Caco-2 (cell line): ENCODE results near the gene ZIC2. TPM values are rescaled to one million over a fixed set of nuclear protein-coding genes. Genes with fewer than 3 reads are reported as not detected.

Experiments
- BruUV-seq: library from RNA; stranded (reverse); fragments of 400-500 nt; replicated peaks from 2 replicates; lab custom pipeline; 2021; lab: Mats Ljungman, UMichigan
- CTCF ChIA-PET: fragments of 300-600 bp; sonication (Branson Sonifier 250); formaldehyde crosslinking; loops from one replicate; lab custom pipeline; 2022; ENCODE audit warnings: antibody characterized with exemption; lab: Charles Lee
- POLR2A ChIA-PET: fragments of 300-600 bp; sonication (Branson Sonifier 250); formaldehyde crosslinking; loops from one replicate; lab custom pipeline; 2022; ENCODE audit warnings: antibody characterized with exemption; lab: Charles Lee
- DNase-seq, 2 experiments: peaks; one replicate each; pipeline versions ENCODE4 v3.0.0 to v3.0.0-alpha.2; 2020 to 2022
- H3K27me3 ChIP-seq: replicated peaks from 2 replicates; pipeline ENCODE4 v1.6.0; 2011; ENCODE audit warnings: low read length; ENCODE audit not compliant: control insufficient read depth, insufficient read depth
- H3K36me3 ChIP-seq: 2 replicates; pipeline ENCODE4 v1.5.1; 2011; ENCODE audit warnings: low read length; ENCODE audit not compliant: control insufficient read depth, insufficient read depth
- H3K4me1 ChIP-seq: fragments of 250-450 bp; sonication (Bioruptor Pico); 2 replicates; pipeline ENCODE4 v1.5.1; 2020; ENCODE audit warnings: mild to moderate bottlenecking
- H3K4me3 ChIP-seq: 2 replicates; pipeline ENCODE4 v1.5.1; 2011; ENCODE audit warnings: low read depth, mild to moderate bottlenecking, control low read depth, low read length
- H3K9me3 ChIP-seq: fragments of 250-450 bp; sonication (Bioruptor Pico); 2 replicates; pipeline ENCODE4 v1.5.1; 2020; ENCODE audit warnings: mild to moderate bottlenecking, moderate library complexity
- H3K27ac Mint-ChIP-seq: one replicate; pipeline ENCODE4 v1.8.0; 2022; ENCODE audit warnings: mixed read lengths; ENCODE audit not compliant: unreplicated experiment
- H3K27me3 Mint-ChIP-seq: one replicate; pipeline ENCODE4 v1.8.0; 2022; ENCODE audit warnings: mixed read lengths; ENCODE audit not compliant: insufficient read depth, unreplicated experiment
- H3K36me3 Mint-ChIP-seq: one replicate; pipeline ENCODE4 v1.8.0; 2022; ENCODE audit warnings: mild to moderate bottlenecking, mixed read lengths; ENCODE audit not compliant: insufficient read depth, unreplicated experiment
- H3K4me1 Mint-ChIP-seq: one replicate; pipeline ENCODE4 v1.8.0; 2022; ENCODE audit warnings: low read depth, mixed read lengths; ENCODE audit not compliant: unreplicated experiment
- H3K4me3 Mint-ChIP-seq: one replicate; pipeline ENCODE4 v1.8.0; 2022; ENCODE audit warnings: mild to moderate bottlenecking, moderate library complexity, mixed read lengths; ENCODE audit not compliant: unreplicated experiment
- H3K9me3 Mint-ChIP-seq: one replicate; pipeline ENCODE4 v1.8.0; 2022; ENCODE audit warnings: mixed read lengths; ENCODE audit not compliant: unreplicated experiment
- intact Hi-C: fragments of 100-400 bp; cut with micrococcal nuclease; formaldehyde crosslinking; loops from one replicate; pipeline ENCODE4 v1.10.0; 2022; ENCODE audit not compliant: unreplicated experiment
- total RNA-seq: library from RNA; stranded (reverse); gene quantifications from 2 replicates; pipeline ENCODE4 v1.2.3, GENCODE V29; 2022
- TF ChIP-seq, protein P1 (sequence below), 2 experiments: fragments of 200-600 bp in 1 of 2; IDR thresholded peaks; 1 replicate in 1 of 2; 2 replicates in 1 of 2; pipeline versions ENCODE4 v1.5.1 to v1.8.0; 2011 to 2022; ENCODE audit warnings: antibody characterized with exemption in 1 of 2, control low read depth in 1 of 2, inconsistent platforms in 1 of 2, low read depth in 1 of 2, low read length in 1 of 2, mild to moderate bottlenecking in 1 of 2, moderate library complexity in 1 of 2; ENCODE audit not compliant: insufficient read depth in 1 of 2, severe bottlenecking in 1 of 2, unreplicated experiment in 1 of 2

Gene ZIC2
- total RNA-seq, 1 experiment from 2014 or later, result 1.3 TPM

DNA sequence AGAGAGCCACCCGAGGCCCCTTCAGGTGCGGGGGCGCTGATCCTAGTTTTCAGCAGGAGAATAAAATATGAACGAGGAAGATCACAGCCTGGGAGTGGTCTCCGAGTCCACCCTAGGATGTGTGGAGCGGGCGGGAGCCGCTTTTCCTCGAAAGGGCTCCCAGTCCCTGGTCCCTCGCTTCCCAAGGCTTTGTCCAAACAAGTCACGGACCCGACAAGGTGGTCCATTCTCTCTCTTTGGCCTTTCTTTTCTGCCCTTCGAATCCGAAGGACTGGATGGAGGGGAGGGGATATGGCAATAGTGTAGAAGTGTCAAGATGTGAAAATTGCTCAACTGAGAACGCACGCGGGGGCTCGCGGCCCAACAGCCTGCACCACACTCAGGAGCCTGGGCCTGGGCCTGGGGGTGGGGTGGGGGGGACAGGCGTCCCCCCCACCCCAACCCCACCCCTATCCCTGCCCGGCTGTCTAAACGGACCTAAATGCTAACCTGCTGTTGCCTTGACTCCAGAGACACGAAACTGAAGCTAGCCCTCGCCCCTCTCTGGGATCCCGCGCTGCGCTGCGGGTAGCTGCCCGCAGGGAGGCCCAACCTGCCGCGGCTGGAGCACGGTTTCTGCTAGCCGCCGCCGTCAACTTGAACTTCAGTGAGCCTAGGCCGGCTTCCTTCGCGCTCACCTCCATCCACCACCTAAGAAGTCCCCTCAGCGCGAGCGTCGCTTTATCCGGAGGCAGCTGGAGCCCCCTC, 7.1 kb downstream of the ZIC2 start:
- intact Hi-C loops, result no loop called here

DNA sequence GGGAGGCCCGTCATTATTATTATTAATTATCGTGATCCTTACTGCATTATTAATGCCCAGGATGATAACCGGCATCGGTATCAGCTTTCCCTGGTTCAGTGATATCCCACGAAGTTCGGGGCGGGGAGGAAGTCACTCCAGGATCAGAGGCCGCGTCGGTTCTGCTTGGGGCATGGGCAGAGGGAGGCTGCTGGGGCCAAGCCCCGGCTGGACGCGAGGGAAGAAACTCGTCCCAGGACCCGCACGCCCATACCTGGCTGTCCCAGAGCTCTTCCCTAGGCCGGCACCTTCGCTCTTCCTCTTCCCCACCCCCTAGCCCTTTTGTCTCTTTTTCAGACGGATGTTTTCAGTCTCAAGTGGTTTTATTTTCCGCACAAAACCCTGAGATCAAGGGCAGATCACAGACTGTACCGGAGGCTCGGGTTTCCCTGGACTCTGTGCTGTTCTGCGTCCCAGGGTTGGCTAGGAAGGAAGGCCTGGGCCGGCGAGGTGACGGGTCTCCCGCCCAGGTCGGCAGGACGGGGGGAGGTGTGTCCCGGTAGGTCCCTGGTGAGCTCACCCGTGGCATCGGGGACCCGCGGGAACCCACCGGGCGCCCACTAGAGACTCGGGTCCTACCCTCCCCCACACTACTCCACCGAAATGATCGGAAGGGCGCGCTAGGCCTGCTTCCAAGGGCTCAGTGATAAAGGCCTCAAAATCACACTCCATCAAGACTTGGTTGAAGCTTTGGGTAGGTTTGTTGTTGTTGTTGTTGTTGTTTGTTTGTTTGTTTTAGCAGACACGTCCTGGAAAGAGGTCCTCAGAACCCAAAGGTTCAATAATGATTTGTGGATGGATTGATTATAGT, 7.9 kb downstream of the ZIC2 start:
- TF ChIP-seq, protein P1, sequence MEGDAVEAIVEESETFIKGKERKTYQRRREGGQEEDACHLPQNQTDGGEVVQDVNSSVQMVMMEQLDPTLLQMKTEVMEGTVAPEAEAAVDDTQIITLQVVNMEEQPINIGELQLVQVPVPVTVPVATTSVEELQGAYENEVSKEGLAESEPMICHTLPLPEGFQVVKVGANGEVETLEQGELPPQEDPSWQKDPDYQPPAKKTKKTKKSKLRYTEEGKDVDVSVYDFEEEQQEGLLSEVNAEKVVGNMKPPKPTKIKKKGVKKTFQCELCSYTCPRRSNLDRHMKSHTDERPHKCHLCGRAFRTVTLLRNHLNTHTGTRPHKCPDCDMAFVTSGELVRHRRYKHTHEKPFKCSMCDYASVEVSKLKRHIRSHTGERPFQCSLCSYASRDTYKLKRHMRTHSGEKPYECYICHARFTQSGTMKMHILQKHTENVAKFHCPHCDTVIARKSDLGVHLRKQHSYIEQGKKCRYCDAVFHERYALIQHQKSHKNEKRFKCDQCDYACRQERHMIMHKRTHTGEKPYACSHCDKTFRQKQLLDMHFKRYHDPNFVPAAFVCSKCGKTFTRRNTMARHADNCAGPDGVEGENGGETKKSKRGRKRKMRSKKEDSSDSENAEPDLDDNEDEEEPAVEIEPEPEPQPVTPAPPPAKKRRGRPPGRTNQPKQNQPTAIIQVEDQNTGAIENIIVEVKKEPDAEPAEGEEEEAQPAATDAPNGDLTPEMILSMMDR (IDR thresholded peaks at IDR 0.05; ENCODE audit: insufficient read depth in 1 of 2, low read depth in 1 of 2, low read length in 1 of 2, severe bottlenecking in 1 of 2, unreplicated experiment in 1 of 2), result no peak
- Mint-ChIP-seq H3K27ac (no peak overlapping the region), H3K4me1 (peaks cover 3% of the 10 kb centered on the region), H3K4me3 (no peak overlapping the region), H3K27me3 (peaks cover 25% of the 10 kb centered on the region), H3K36me3 (no peaks in the 10 kb centered on the region), H3K9me3 (no peaks in the 10 kb centered on the region)
- no TSS peak for BruUV-seq
- no peaks in the 10 kb centered on the region for H3K36me3 ChIP-seq
- POLR2A ChIA-PET, result interaction anchor here (0.6 kb wide), 1 partner anchor 8 kb away, joined by 3 read pairs; the partner anchor contains the start of gene ZIC2
- intact Hi-C loops, result no loop called here
- H3K27me3 ChIP-seq, result peaks cover 6% of the 10 kb centered on the region
- no peak overlapping the region for H3K4me3 ChIP-seq
- CTCF ChIA-PET, result no interaction called here
- 0 out of 2 replicates have a peak, but pooled peaks cover 2% of the 10 kb centered on the region for H3K9me3 ChIP-seq
- H3K4me1 ChIP-seq, result peaks cover 5% of the 10 kb centered on the region; the same call in 1 of the 2 replicates
- DNase-seq, result no peak

More for the DNA sequence above, 7.1 kb downstream of the ZIC2 start:
- H3K4me3 ChIP-seq, result no peak overlapping the region
- 0 out of 2 replicates have a peak, but pooled peaks cover 2% of the 10 kb centered on the region for H3K9me3 ChIP-seq
- peaks cover 9% of the 10 kb centered on the region for H3K27me3 ChIP-seq
- no peak overlapping the region for H3K27ac Mint-ChIP-seq
- H3K4me1 Mint-ChIP-seq, result peaks cover 9% of the 10 kb centered on the region
- no peaks in the 10 kb centered on the region for H3K36me3 Mint-ChIP-seq
- no peak for DNase-seq
- POLR2A ChIA-PET, result no interaction called here
- TF ChIP-seq, protein P1 (IDR thresholded peaks at IDR 0.05; ENCODE audit: insufficient read depth in 1 of 2, low read depth in 1 of 2, low read length in 1 of 2, severe bottlenecking in 1 of 2, unreplicated experiment in 1 of 2), result no peak
- H3K36me3 ChIP-seq, result no peaks in the 10 kb centered on the region
- H3K4me1 ChIP-seq, result peaks cover 9% of the 10 kb centered on the region
- H3K9me3 Mint-ChIP-seq, result no peaks in the 10 kb centered on the region
- H3K27me3 Mint-ChIP-seq, result peaks cover 30% of the 10 kb centered on the region
- BruUV-seq, result no TSS peak
- CTCF ChIA-PET, result no interaction called here
- no peak overlapping the region for H3K4me3 Mint-ChIP-seq
